K562 (cell line): Measurements from ENCODE around the gene NUDT21. TPM values are rescaled to one million over a fixed set of nuclear protein-coding genes. Genes with fewer than 3 reads are reported as not detected.
A peak's percentile ranks its signal among the peaks of the same experiment; 100 is the strongest.

Source experiments
- AFF4 ChIP-seq: sonication (generic); formaldehyde crosslinking; IDR thresholded peaks from 2 replicates; pipeline ENCODE4 v1.8.0; 2023; ENCODE audit warnings: mild to moderate bottlenecking, missing genetic modification reagents
- BACH1 ChIP-seq: fragments of 200-800 bp; sonication (Bioruptor generic); IDR thresholded peaks from 2 replicates; pipeline ENCODE4 v1.6.1; 2016; ENCODE audit warnings: missing genetic modification characterization, missing compliant biosample characterization
- DEAF1 ChIP-seq: fragments of 450-650 bp; formaldehyde crosslinking; IDR thresholded peaks from 2 replicates; pipeline ENCODE4 v1.4.0; 2020; ENCODE audit warnings: mild to moderate bottlenecking, moderate library complexity
- DPF2 ChIP-seq: fragments of 450-650 bp; IDR thresholded peaks from 2 replicates; pipeline ENCODE4 v1.6.1; 2016
- HMBOX1 ChIP-seq: sonication (generic); IDR thresholded peaks from 2 replicates; pipeline ENCODE4 v1.6.1; 2016
- THAP12 ChIP-seq: fragments of 250-450 bp; sonication (Bioruptor Pico); IDR thresholded peaks from 2 replicates; pipeline ENCODE4 v1.9.0; 2021; ENCODE audit warnings: mild to moderate bottlenecking, inconsistent platforms
- UBTF ChIP-seq, 2 experiments: IDR thresholded peaks; 2 replicates each; pipeline ENCODE4 v1.6.1; 2012; ENCODE audit warnings: improper control_type of control experiment in 2 of 2, low read depth in 2 of 2, low read length in 2 of 2, borderline replicate concordance in 1 of 2
- ZKSCAN3 ChIP-seq: fragments of 250-450 bp; sonication (Bioruptor Pico); IDR thresholded peaks from 2 replicates; pipeline ENCODE4 v1.4.0; 2020
- ZMIZ1 ChIP-seq, 2 experiments: fragments of 150-350 bp in 1 of 2; IDR thresholded peaks; 2 replicates each; pipeline ENCODE4 v1.6.1; 2012 to 2016; ENCODE audit warnings: low read depth in 2 of 2, low read length in 2 of 2, mild to moderate bottlenecking in 1 of 2, moderate library complexity in 1 of 2
- ZNF174 ChIP-seq: fragments of 250-450 bp; sonication (Bioruptor Pico); IDR thresholded peaks from 2 replicates; pipeline ENCODE4 v1.4.0; 2020; ENCODE audit warnings: mild to moderate bottlenecking
- ZNF584 ChIP-seq: fragments of 200-800 bp; sonication (Bioruptor generic); IDR thresholded peaks from 2 replicates; pipeline ENCODE4 v1.6.1; 2016; ENCODE audit warnings: low read depth, mild to moderate bottlenecking, missing genetic modification characterization, missing compliant biosample characterization
- polyA plus RNA-seq, 8 experiments: library from polyadenylated mRNA; depleted of rRNA in 4 of 8; stranded (reverse) in 5 of 8; unstranded in 3 of 8; fragments of >200 nt; fragmentation: Nextera tagmentation in 2 of 8; fragmentation: Illumina TruSeq in 1 of 8; extraction: Ambion mirVana in 2 of 8; extraction: Trizol in 1 of 8; gene quantifications; 2 replicates each; pipeline versions ENCODE4 v1.2.1 to v1.2.3, GENCODE V29; 2011 to 2014; ENCODE audit warnings: inconsistent platforms in 1 of 8, missing spikeins in 1 of 8
- total RNA-seq, 7 experiments: library from RNA; depleted of rRNA in 6 of 7; stranded (reverse); fragments of >200 nt in 6 of 7; fragmentation: Illumina TruSeq in 2 of 7; extraction: Trizol in 2 of 7; gene quantifications; 2 replicates each; pipeline versions ENCODE4 v1.2.1 to v1.2.3, GENCODE V29; 2011 to 2021; ENCODE audit warnings: low replicate concordance in 1 of 7

Gene NUDT21
- total and polyA plus RNA-seq, 9 of the 15 experiments (the other 6 are each of a cell fraction or from before 2014, with no cell fraction given): 62.4 to 218 (median 121) TPM

- TF ChIP-seq THAP12 (CRISPR knock-in tag) (no peak), ZNF584 (CRISPR knock-in tag) (0 out of 2 replicates have a peak, but pooled peaks have one; percentile 24), ZKSCAN3 (no peak), ZNF174 (CRISPR knock-in tag) (no peak), ZMIZ1 (IDR thresholded peaks at IDR 0.05; ENCODE audit: low read depth in 2 of 2, low read length in 2 of 2) (0 out of 4 replicates have a peak, but pooled peaks of 1 of the 2 experiments have one; percentile 59), DEAF1 (CRISPR knock-in tag) (no peak), DPF2 (peak; percentile 93), UBTF (IDR thresholded peaks at IDR 0.05; ENCODE audit: borderline replicate concordance in 1 of 2, low read depth in 2 of 2, low read length in 2 of 2) (no peak), HMBOX1 (no peak), AFF4 (no peak), BACH1 (tag) (no peak)
These were observed 11.1 kb upstream of the NUDT21 start (continued) for GRCh38 chr16:56462064-56462796.
